HEK293 (cell line): ENCODE measurements around the gene RNASEH2A.

Experiments used
- KLF16 ChIP-seq: fragments of 450-650 bp; formaldehyde crosslinking; IDR thresholded peaks from 2 replicates; pipeline ENCODE4 v1.5.1; 2017; ENCODE audit warnings: missing biosample characterization, missing genetic modification characterization
- KLF7 ChIP-seq: fragments of 450-650 bp; formaldehyde crosslinking; IDR thresholded peaks from 2 replicates; pipeline ENCODE4 v1.5.1; 2016; ENCODE audit warnings: missing biosample characterization, missing genetic modification characterization, borderline replicate concordance
- PRDM1 ChIP-seq: fragments of 450-650 bp; formaldehyde crosslinking; IDR thresholded peaks from 2 replicates; pipeline ENCODE4; 2016; ENCODE audit warnings: missing biosample characterization, missing genetic modification characterization
- REPIN1 ChIP-seq: fragments of 450-650 bp; formaldehyde crosslinking; IDR thresholded peaks from 2 replicates; pipeline ENCODE4 v1.5.1; 2017; ENCODE audit warnings: missing biosample characterization, missing genetic modification characterization, low read depth
- SP7 ChIP-seq: fragments of 450-650 bp; formaldehyde crosslinking; IDR thresholded peaks from 2 replicates; pipeline ENCODE4 v1.5.1; 2016; ENCODE audit warnings: missing biosample characterization, missing genetic modification characterization
- ZBTB11 ChIP-seq: fragments of 450-650 bp; formaldehyde crosslinking; conservative IDR thresholded peaks from 2 replicates; pipeline ENCODE4 v1.5.1; 2016; ENCODE audit warnings: low read depth, missing biosample characterization, missing genetic modification characterization
- ZBTB26 ChIP-seq: fragments of 450-650 bp; formaldehyde crosslinking; optimal IDR thresholded peaks from 2 replicates; pipeline ENCODE3; 2016; ENCODE audit warnings: missing biosample characterization, mild to moderate bottlenecking, missing genetic modification characterization
- ZBTB48 ChIP-seq: fragments of 450-650 bp; formaldehyde crosslinking; IDR thresholded peaks from 2 replicates; pipeline ENCODE4 v1.5.1; 2016; ENCODE audit warnings: missing biosample characterization, missing genetic modification characterization
- ZEB2 ChIP-seq: fragments of 450-650 bp; formaldehyde crosslinking; IDR thresholded peaks from 2 replicates; pipeline ENCODE4 v1.5.1; 2016; ENCODE audit warnings: missing biosample characterization, missing genetic modification characterization
- ZFP3 ChIP-seq: fragments of 450-650 bp; formaldehyde crosslinking; IDR thresholded peaks from 2 replicates; pipeline ENCODE4 v1.5.1; 2016; ENCODE audit warnings: low read depth, missing biosample characterization, missing genetic modification characterization
- ZFP41 ChIP-seq: fragments of 450-650 bp; formaldehyde crosslinking; IDR thresholded peaks from 2 replicates; pipeline ENCODE4 v1.5.1; 2016; ENCODE audit warnings: missing biosample characterization, missing genetic modification characterization, borderline replicate concordance
- ZIC2 ChIP-seq: fragments of 450-650 bp; formaldehyde crosslinking; IDR thresholded peaks from 2 replicates; pipeline ENCODE4 v1.5.1; 2016; ENCODE audit warnings: missing biosample characterization, missing genetic modification characterization
- ZNF112 ChIP-seq: fragments of 450-650 bp; formaldehyde crosslinking; IDR thresholded peaks from 2 replicates; pipeline ENCODE4 v1.5.0; 2017; ENCODE audit warnings: missing biosample characterization, missing genetic modification characterization
- ZNF16 ChIP-seq: fragments of 450-650 bp; formaldehyde crosslinking; IDR thresholded peaks from 2 replicates; pipeline ENCODE4 v1.5.1; 2016; ENCODE audit warnings: low read depth, missing biosample characterization, missing genetic modification characterization
- ZNF184 ChIP-seq: fragments of 450-650 bp; IDR thresholded peaks from 2 replicates; pipeline ENCODE4 v1.5.1; 2018; ENCODE audit warnings: missing biosample characterization, mild to moderate bottlenecking, missing genetic modification characterization
- ZNF280D ChIP-seq: fragments of 450-650 bp; formaldehyde crosslinking; IDR thresholded peaks from 2 replicates; pipeline ENCODE4 v1.5.1; 2016; ENCODE audit warnings: missing biosample characterization, missing genetic modification characterization
- ZNF341 ChIP-seq: fragments of 450-650 bp; formaldehyde crosslinking; IDR thresholded peaks from 2 replicates; pipeline ENCODE4; 2016; ENCODE audit warnings: low read depth, missing biosample characterization, missing genetic modification characterization
- ZNF354C ChIP-seq: fragments of 450-650 bp; formaldehyde crosslinking; IDR thresholded peaks from 2 replicates; pipeline ENCODE4 v1.5.1; 2016; ENCODE audit warnings: missing biosample characterization, missing genetic modification characterization, low read depth, borderline replicate concordance
- ZNF391 ChIP-seq: fragments of 450-650 bp; formaldehyde crosslinking; IDR thresholded peaks from 2 replicates; pipeline ENCODE4 v1.5.1; 2016; ENCODE audit warnings: low read depth, missing biosample characterization, missing genetic modification characterization, borderline replicate concordance
- ZNF548 ChIP-seq: fragments of 450-650 bp; formaldehyde crosslinking; IDR thresholded peaks from 2 replicates; pipeline ENCODE4 v1.5.1; 2016; ENCODE audit warnings: missing biosample characterization, missing genetic modification characterization
- ZNF610 ChIP-seq: fragments of 450-650 bp; formaldehyde crosslinking; IDR thresholded peaks from 2 replicates; pipeline ENCODE4 v1.5.1; 2016; ENCODE audit warnings: missing biosample characterization, missing genetic modification characterization, borderline replicate concordance
- ZNF629 ChIP-seq: fragments of 450-650 bp; formaldehyde crosslinking; IDR thresholded peaks from 2 replicates; pipeline ENCODE4 v1.5.1; 2017; ENCODE audit warnings: missing biosample characterization, missing genetic modification characterization
- ZNF837 ChIP-seq: fragments of 450-650 bp; formaldehyde crosslinking; IDR thresholded peaks from 2 replicates; pipeline ENCODE4 v1.5.1; 2016; ENCODE audit warnings: missing biosample characterization, missing genetic modification characterization
- ZNF843 ChIP-seq: fragments of 450-650 bp; formaldehyde crosslinking; IDR thresholded peaks from 2 replicates; pipeline ENCODE4 v1.5.1; 2016; ENCODE audit warnings: missing biosample characterization, missing genetic modification characterization
- TF ChIP-seq, protein P1 (sequence below): fragments of 450-650 bp; formaldehyde crosslinking; IDR thresholded peaks from 2 replicates; pipeline ENCODE4 v1.5.1; 2016; ENCODE audit warnings: missing biosample characterization, missing genetic modification characterization
- TF ChIP-seq, protein P2 (sequence below): fragments of 450-650 bp; formaldehyde crosslinking; IDR thresholded peaks from 2 replicates; pipeline ENCODE4 v1.5.1; 2017; ENCODE audit warnings: missing biosample characterization, missing genetic modification characterization

Gene RNASEH2A

DNA sequence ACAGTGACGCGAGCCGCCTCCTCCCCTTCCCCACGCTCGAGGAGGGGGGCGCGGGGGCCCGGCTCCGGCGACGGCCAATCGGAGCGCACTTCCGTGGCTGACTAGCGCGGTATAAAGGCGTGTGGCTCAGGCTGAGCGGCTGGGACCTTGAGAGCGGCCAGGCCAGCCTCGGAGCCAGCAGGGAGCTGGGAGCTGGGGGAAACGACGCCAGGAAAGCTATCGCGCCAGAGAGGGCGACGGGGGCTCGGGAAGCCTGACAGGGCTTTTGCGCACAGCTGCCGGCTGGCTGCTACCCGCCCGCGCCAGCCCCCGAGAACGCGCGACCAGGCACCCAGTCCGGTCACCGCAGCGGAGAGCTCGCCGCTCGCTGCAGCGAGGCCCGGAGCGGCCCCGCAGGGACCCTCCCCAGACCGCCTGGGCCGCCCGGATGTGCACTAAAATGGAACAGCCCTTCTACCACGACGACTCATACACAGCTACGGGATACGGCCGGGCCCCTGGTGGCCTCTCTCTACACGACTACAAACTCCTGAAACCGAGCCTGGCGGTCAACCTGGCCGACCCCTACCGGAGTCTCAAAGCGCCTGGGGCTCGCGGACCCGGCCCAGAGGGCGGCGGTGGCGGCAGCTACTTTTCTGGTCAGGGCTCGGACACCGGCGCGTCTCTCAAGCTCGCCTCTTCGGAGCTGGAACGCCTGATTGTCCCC lies 14.9 kb upstream of the RNASEH2A start, which contains the start of gene JUNB (continued):
- TF ChIP-seq ZBTB26 (tag by site-specific recombination) (peak; percentile 96), REPIN1 (tag by site-specific recombination) (0 out of 2 replicates have a peak, but pooled peaks have one; percentile 57), ZNF629 (tag by site-specific recombination) (peak; percentile 85), ZEB2 (peak; percentile 79), ZNF341 (peak; percentile 94), ZBTB48 (tag by site-specific recombination) (peak; percentile 73), ZNF354C (tag by site-specific recombination) (no peak), ZFP3 (no peak), KLF16 (peak; percentile 77), ZNF843 (no peak; the same call in 1 of the 2 replicates), ZNF837 (tag by site-specific recombination) (0 out of 2 replicates have a peak, but pooled peaks have one; percentile 34), KLF7 (tag by site-specific recombination) (no peak), ZNF548 (tag by site-specific recombination) (no peak), SP7 (tag by site-specific recombination) (peak; percentile 79), ZNF16 (tag by site-specific recombination) (no peak), ZIC2 (peak; percentile 68; the same call in 1 of the 2 replicates), ZNF610 (tag by site-specific recombination) (peak; percentile 97), ZNF184 (tag by site-specific recombination) (peak; percentile 61; the same call in 1 of the 2 replicates), ZNF391 (tag by site-specific recombination) (no peak), ZFP41 (tag by site-specific recombination) (no peak), ZBTB11 (tag by site-specific recombination) (peak; percentile 45; the same call in 1 of the 2 replicates), ZNF280D (tag by site-specific recombination) (no peak), PRDM1 (tag by site-specific recombination) (no peak), ZNF112 (tag by site-specific recombination) (no peak)
- TF ChIP-seq, protein P1, sequence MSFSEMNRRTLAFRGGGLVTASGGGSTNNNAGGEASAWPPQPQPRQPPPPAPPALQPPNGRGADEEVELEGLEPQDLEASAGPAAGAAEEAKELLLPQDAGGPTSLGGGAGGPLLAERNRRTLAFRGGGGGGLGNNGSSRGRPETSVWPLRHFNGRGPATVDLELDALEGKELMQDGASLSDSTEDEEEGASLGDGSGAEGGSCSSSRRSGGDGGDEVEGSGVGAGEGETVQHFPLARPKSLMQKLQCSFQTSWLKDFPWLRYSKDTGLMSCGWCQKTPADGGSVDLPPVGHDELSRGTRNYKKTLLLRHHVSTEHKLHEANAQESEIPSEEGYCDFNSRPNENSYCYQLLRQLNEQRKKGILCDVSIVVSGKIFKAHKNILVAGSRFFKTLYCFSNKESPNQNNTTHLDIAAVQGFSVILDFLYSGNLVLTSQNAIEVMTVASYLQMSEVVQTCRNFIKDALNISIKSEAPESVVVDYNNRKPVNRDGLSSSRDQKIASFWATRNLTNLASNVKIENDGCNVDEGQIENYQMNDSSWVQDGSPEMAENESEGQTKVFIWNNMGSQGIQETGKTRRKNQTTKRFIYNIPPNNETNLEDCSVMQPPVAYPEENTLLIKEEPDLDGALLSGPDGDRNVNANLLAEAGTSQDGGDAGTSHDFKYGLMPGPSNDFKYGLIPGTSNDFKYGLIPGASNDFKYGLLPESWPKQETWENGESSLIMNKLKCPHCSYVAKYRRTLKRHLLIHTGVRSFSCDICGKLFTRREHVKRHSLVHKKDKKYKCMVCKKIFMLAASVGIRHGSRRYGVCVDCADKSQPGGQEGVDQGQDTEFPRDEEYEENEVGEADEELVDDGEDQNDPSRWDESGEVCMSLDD (tag by site-specific recombination), result peak; percentile 11; the same call in 1 of the 2 replicates
- TF ChIP-seq, protein P2, sequence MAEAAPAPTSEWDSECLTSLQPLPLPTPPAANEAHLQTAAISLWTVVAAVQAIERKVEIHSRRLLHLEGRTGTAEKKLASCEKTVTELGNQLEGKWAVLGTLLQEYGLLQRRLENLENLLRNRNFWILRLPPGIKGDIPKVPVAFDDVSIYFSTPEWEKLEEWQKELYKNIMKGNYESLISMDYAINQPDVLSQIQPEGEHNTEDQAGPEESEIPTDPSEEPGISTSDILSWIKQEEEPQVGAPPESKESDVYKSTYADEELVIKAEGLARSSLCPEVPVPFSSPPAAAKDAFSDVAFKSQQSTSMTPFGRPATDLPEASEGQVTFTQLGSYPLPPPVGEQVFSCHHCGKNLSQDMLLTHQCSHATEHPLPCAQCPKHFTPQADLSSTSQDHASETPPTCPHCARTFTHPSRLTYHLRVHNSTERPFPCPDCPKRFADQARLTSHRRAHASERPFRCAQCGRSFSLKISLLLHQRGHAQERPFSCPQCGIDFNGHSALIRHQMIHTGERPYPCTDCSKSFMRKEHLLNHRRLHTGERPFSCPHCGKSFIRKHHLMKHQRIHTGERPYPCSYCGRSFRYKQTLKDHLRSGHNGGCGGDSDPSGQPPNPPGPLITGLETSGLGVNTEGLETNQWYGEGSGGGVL (tag by site-specific recombination), result peak; percentile 50; the same call in 1 of the 2 replicates
